ENCODE data around the gene PDCD1. TPM values are rescaled to one million over a fixed set of nuclear protein-coding genes. Genes with fewer than 3 reads are reported as not detected.

PDCD1 gene
- total RNA-seq, 4 donors from 2014 or later: 0.49 to 2.3 (median 1.1) TPM

- no peaks in the 10 kb centered on the region for H3K36me3 ChIP-seq
- no peak for TF ChIP-seq CTCF (IDR thresholded peaks at IDR 0.05)
- no peak for TF ChIP-seq POLR2A (IDR thresholded peaks at IDR 0.05)
- H3K27me3 ChIP-seq: no peaks in the 10 kb centered on the region
- 94% methylated on average over 19 of the region's 28 CpGs; no CpG with 5 or more reads in 1 of the 2 donors for WGBS, 2 donors
- DNase-seq: no peak
- intact Hi-C loops (cut with DNase I): loop anchor here (10.0 kb wide), 1 partner anchor 135 kb away; the partner anchor contains the start of gene D2HGDH
- H3K4me1 ChIP-seq: no peaks in the 10 kb centered on the region
- H3K4me3 ChIP-seq (replicated peaks in 1 of 3): no peak overlapping the region
- H3K27ac ChIP-seq: no peak overlapping the region
- H3K9me3 ChIP-seq: no peaks in the 10 kb centered on the region
Measured at GRCh38 chr2:241870081-241870541, 11.4 kb upstream of the PDCD1 start.

GRCh38 chr2:241869087-241869961, 10.6 kb upstream of the PDCD1 start, which contains the start of gene RTP5:
RTP5 (plus strand) TSS chr2:241869729; CDS start chr2:241869757, 28 bp downstream.
- no peak for TF ChIP-seq POLR2A (IDR thresholded peaks at IDR 0.05)
- no peak for TF ChIP-seq CTCF (IDR thresholded peaks at IDR 0.05)
- H3K4me1 ChIP-seq: no peaks in the 10 kb centered on the region
- no peaks in the 10 kb centered on the region for H3K27me3 ChIP-seq
- H3K36me3 ChIP-seq: no peaks in the 10 kb centered on the region
- H3K4me3 ChIP-seq (replicated peaks in 1 of 3): no peak within 1 kb of the TSS
- WGBS, 2 donors: 78 to 80% methylated on average over 24 to 26 of the region's 33 CpGs
- no peaks in the 10 kb centered on the region for H3K9me3 ChIP-seq
- no peak within 1 kb of the TSS for H3K27ac ChIP-seq
- intact Hi-C loops (cut with DNase I): no loop called here
- DNase-seq: no peak

- peaks cover 4% of the 10 kb centered on the region for H3K27me3 ChIP-seq
- H3K36me3 ChIP-seq: no peaks in the 10 kb centered on the region
- intact Hi-C loops (cut with DNase I): no loop called here
- TF ChIP-seq CTCF (IDR thresholded peaks at IDR 0.05): no peak
- no peak for TF ChIP-seq POLR2A (IDR thresholded peaks at IDR 0.05)
- no peak overlapping the region for H3K4me3 ChIP-seq (replicated peaks in 1 of 3)
- WGBS, 2 donors: 43 to 53% methylated on average over 13 to 15 of the region's 15 CpGs
- no peak overlapping the region for H3K27ac ChIP-seq
- H3K4me1 ChIP-seq: peaks cover 0 to under 1% of the 10 kb centered on the region in 2 donors
- H3K9me3 ChIP-seq: no peaks in the 10 kb centered on the region
- no peak for DNase-seq
Measured at GRCh38 chr2:241868661-241869081, 10.0 kb upstream of the PDCD1 start.

- Histone ChIP-seq H3K36me3 (no peaks in the 10 kb centered on the region), H3K4me1 (peaks cover 0 to 7% of the 10 kb centered on the region in 2 donors), H3K27ac (no peak overlapping the region), H3K27me3 (peaks cover 6% of the 10 kb centered on the region), H3K4me3 (replicated peaks in 1 of 3) (no peak overlapping the region), H3K9me3 (no peaks in the 10 kb centered on the region)
- no peak for TF ChIP-seq CTCF (IDR thresholded peaks at IDR 0.05)
- no peak for TF ChIP-seq POLR2A (IDR thresholded peaks at IDR 0.05)
- intact Hi-C loops (cut with DNase I): no loop called here
- no peak for DNase-seq
- 63 to 64% methylated on average over 12 to 16 of the region's 19 CpGs for WGBS, 2 donors
Measured at GRCh38 chr2:241867776-241868420, 9.2 kb upstream of the PDCD1 start.

Data from thyroid gland (tissue), 4 donors.